HG03469 (cell line): ENCODE results near the gene PRDM8.
"Not testable (repeated sequence)": the region's sequence is repeated elsewhere in the genome, so short reads cannot be mapped to it uniquely, and the experiment has no call there.

Experiments used
- ATAC-seq: cut with Tn5 transposase; IDR thresholded peaks from one replicate; pipeline ENCODE4 v1.9.1; 2021; ENCODE audit warnings: mild to moderate bottlenecking, moderate library complexity, moderate number of reproducible peaks; ENCODE audit not compliant: unreplicated experiment

Gene PRDM8

GRCh38 chr4:80225595-80225994, 28.3 kb downstream of the PRDM8 start:
- no peak for ATAC-seq

DNA sequence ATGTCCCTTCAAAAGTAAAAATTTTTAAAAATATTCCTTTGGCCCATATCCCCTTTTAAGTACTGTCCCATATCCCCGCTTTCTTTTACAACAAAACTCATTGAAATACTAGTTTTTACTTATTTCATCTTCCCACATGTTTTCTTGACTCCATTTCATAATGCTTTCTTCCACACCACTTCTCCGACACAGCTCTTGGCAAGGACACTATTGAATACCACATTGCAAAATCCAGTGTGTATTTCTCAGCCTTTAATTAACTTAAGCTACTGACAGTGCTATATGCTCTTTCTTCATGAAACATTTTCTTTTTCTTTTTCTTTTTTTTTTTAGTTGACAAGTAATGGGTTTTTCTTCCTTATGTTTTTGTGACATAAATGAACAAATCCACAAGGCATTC, 28.8 kb downstream of the PRDM8 start:
- no peak for ATAC-seq

GRCh38 chr4:80228460-80228859, 31.2 kb downstream of the PRDM8 start:
- ATAC-seq, result no peak

DNA sequence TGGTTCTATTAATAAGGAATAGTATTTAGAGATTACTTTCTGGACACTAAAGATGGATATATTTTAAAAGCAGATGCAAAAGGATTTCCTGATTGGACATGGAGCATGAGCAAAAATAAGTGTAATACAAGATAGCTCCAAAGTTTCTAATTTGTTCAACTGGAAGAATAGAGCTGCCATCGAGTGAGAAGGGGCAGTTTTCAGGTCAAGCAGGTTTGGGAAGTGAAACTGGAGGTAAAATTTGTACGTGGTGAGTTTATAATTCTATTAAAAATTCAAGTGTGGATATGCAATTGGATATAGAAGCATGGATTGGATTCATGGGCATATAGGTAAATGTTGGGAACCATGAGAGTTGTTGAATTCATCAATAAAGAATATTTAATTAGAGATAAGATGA, 31.8 kb downstream of the PRDM8 start:
- ATAC-seq, result no peak

DNA sequence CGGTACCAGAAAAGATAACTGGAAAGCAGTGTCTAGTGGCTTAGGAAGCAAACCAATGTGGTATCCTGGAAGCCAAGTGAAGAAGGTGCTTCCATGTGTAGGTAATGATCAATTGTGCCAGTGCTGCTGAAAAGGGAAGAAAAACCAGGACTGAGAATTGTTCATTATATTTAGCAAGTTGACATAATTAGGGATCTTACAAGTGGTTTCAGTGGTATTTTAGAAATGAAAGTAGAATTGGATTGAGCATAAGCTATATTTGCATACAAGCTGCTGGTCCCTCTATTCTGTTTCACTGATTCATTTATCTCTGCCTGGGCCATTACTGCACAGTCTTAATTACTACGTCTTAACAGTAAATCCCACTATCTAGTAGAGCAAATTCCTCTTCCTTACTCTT, 32.3 kb downstream of the PRDM8 start:
- ATAC-seq, result peak; percentile 54

GRCh38 chr4:80231180-80231579, 33.9 kb downstream of the PRDM8 start:
- no peak for ATAC-seq

DNA sequence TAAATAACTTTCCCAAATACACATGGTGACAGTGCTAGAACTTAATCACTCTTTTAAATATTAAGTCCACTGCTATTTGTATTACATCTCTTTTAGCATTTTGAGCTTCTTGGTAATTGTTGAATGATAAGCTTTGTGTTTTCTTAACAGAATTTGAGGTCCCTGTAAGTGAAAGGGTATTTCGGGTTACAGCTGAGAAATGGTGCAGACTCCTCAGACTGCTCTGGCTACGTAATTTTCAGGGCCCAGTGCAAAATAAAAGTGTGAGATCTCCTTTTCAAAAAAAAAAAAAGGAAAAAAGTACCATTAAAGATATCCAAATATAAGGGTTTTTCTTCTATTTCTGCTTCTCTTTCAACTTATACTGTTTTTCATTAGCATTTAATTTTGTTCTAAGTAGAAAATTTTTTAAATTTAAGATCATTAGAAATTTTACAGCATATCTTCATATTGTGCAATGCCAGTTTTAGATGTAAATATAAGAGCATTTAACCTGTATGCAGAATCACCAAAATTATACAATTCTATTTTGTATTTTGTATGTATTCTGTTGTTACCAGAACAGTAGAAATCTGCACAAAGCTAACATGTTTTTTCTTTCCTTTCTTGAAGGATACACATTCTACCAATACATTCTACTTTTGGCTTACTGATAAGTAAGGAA, 35.5 kb downstream of the PRDM8 start:
- no peak for ATAC-seq

DNA sequence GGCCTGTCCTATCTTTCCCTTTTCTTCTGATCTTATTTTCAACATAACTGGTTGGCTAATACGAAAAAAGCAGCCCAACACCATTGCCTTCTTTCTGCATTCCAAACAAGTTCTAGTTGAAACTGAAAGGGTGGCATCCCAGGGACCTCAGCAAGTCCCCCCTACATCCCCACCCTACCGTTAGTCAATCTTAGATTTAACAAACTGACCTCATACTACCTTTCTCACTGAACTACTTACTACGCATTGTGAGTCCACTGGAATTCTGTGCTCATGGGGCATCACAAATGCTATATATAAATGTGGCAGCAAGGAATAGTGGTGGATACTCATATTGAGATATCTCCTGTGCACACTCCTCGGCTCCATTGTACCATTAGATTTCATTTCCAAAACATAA, 36.1 kb downstream of the PRDM8 start:
- ATAC-seq, result no peak

DNA sequence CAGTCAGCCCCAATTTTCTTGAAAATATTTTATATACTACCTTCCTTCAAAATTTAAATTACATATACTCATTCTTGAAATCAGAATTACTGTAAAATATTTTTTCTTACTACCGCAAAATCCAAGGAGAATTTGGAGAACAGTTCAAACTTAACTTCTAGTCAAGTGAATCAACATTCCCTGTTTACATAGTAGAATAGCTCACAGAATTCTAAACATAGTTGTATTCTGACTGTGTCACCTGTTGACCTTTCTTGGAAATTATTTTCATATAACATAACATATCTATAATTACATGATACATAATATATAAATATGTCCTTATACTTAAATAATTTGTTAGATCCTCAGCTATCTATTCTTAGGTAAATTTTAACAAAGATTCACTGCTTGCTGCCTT, 38.1 kb downstream of the PRDM8 start:
- ATAC-seq, result no peak

DNA sequence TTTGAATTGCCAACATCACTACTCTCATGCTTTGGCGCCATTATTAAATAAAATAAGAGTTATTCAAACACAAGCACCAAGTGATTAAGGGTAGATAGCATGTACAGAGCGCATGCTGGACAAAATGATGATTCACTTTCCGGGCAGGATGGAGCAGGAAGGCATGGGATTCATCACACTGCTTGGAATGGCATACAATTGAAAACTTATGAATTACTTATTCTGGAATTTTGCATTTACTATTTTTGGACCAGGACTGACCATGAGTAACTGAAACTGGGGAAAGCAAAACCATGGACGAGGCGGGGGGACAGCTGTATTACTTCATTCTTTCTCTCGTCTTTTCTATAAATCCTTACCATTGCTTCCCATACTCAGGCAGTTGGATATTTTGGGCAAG, 40.7 kb downstream of the PRDM8 start:
- no peak for ATAC-seq

- no peak for ATAC-seq
These were observed 42.3 kb downstream of the PRDM8 start for GRCh38 chr4:80239480-80240150.

GRCh38 chr4:80240976-80241375, 43.7 kb downstream of the PRDM8 start:
- ATAC-seq, result no peak

- ATAC-seq, result no peak
These were observed 46.1 kb downstream of the PRDM8 start for GRCh38 chr4:80243274-80244018.

GRCh38 chr4:80247484-80247883, 50.2 kb downstream of the PRDM8 start:
- not testable (repeated sequence) for ATAC-seq

- ATAC-seq, result no peak
These were observed 51.8 kb downstream of the PRDM8 start for GRCh38 chr4:80249144-80249543.

DNA sequence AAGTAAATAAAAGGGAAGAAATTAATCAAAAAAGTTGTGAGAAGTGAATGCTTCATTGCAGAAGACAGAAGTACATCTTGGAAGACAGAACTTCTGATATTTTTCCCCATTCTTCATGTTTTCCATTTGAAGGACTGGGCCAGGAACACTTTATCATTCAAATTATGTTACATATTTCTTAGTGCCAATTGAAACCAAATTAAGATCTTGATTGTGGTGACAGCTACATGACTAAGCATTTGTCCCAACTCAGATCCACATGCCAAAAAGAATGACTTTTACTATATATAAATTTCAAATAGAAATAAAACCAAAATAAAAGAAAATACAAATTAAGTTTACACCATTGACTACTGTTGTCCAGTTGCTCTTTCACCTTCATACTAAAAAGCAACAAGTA, 55.1 kb downstream of the PRDM8 start:
- no peak for ATAC-seq

- no peak for ATAC-seq
These were observed 55.6 kb downstream of the PRDM8 start for GRCh38 chr4:80252953-80253352.

DNA sequence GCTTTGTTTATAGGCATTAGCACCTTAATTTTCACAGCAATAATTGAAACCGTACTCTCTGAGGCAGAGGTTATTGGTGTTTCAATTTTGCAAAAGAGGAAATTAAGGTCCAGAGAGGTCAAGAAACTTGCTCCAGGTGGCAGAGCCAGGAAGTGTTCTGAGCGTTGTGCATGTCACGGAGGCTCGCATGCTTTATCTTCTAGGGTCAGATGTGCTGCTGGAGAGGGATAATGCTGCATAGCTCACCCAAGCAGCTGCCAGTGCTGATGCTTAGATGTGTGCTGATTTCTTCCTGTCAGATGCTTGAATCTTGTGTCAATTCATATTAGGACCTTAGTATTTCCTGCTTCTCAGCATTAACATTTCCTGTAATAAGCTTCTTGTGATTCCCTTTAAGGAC, 56.2 kb downstream of the PRDM8 start:
- ATAC-seq, result no peak
